A549 (cell line): ENCODE results near the gene WWP2. TPM values are rescaled to one million over a fixed set of nuclear protein-coding genes. Genes with fewer than 3 reads are reported as not detected.

Source experiments
- ATAC-seq, 2 experiments: fragments of 200-7000 bp in 1 of 2; fragments of >200 bp in 1 of 2; cut with Nextera tagmentation in 1 of 2; cut with Tn5 transposase in 1 of 2; 3 replicates each; pipeline versions ENCODE4 v1.8.0 to v1.9.1; 2018 to 2020; ENCODE audit warnings: mild to moderate bottlenecking in 1 of 2, moderate library complexity in 1 of 2
- CTCF ChIA-PET: fragments of 300-600 bp; sonication (Branson Sonifier 250); formaldehyde crosslinking; extraction: SDS; loops from one replicate; lab custom pipeline; 2021; ENCODE audit warnings: antibody characterized with exemption, inconsistent platforms; lab: Yijun Ruan, JAX
- POLR2A ChIA-PET: fragments of 350-600 bp; formaldehyde crosslinking; extraction: SDS; loops from one replicate; lab custom pipeline; 2021; ENCODE audit warnings: antibody characterized with exemption, inconsistent platforms; lab: Yijun Ruan, JAX
- DNase-seq, 2 experiments: peaks; one replicate each; pipeline versions ENCODE4 v3.0.0 to v3.0.0-alpha.2; 2011 to 2016; ENCODE audit warnings: low read depth in 1 of 2, low spot score in 1 of 2
- FAIRE-seq: peaks from 2 replicates; lab custom pipeline; 2011; peaks lifted over from hg19 to GRCh38; lab: Jason Lieb, UNC
- H3K27ac ChIP-seq, 2 experiments: fragments of >200 bp; sonication (Bioruptor Twin); formaldehyde crosslinking; 3 replicates each; pipeline ENCODE4 v1.5.1; 2016 to 2017
- H3K4me1 ChIP-seq: fragments of >200 bp; sonication (Bioruptor Twin); formaldehyde crosslinking; 3 replicates; pipeline ENCODE4 v1.6.1; 2016
- H3K4me2 ChIP-seq: fragments of >200 bp; sonication (Bioruptor Twin); formaldehyde crosslinking; 3 replicates; pipeline ENCODE4 v1.6.1; 2016
- H3K4me3 ChIP-seq: fragments of >200 bp; sonication (Bioruptor Twin); formaldehyde crosslinking; 3 replicates; pipeline ENCODE4 v1.5.1; 2016
- H3K9me3 ChIP-seq: fragments of >200 bp; sonication (Bioruptor Twin); formaldehyde crosslinking; 3 replicates; pipeline ENCODE4 v1.6.1; 2016
- CEBPB ChIP-seq, 2 experiments: fragments of >200 bp in 1 of 2; sonication (Bioruptor Twin) in 1 of 2; formaldehyde crosslinking in 1 of 2; IDR thresholded peaks; 2 replicates each; pipeline ENCODE4 v1.6.1; 2012 to 2016
- CHD4 ChIP-seq: fragments of 200-600 bp; sonication (generic); IDR thresholded peaks from 2 replicates; pipeline ENCODE4 v1.6.1; 2016; ENCODE audit warnings: antibody characterized with exemption, mild to moderate bottlenecking, borderline replicate concordance
- FOXS1 ChIP-seq: fragments of 250-450 bp; sonication (Bioruptor Pico); IDR thresholded peaks from 2 replicates; pipeline ENCODE4 v1.5.0; 2020; ENCODE audit warnings: mild to moderate bottlenecking, moderate library complexity
- GATA3 ChIP-seq: IDR thresholded peaks from 2 replicates; pipeline ENCODE4 v1.6.1; 2012; ENCODE audit warnings: borderline replicate concordance
- HOXB13 ChIP-seq: fragments of 250-450 bp; sonication (Bioruptor Pico); IDR thresholded peaks from 2 replicates; pipeline ENCODE4 v1.5.0; 2020; ENCODE audit warnings: low read depth, mild to moderate bottlenecking, moderate library complexity
- HOXB5 ChIP-seq: fragments of 250-450 bp; sonication (Bioruptor Pico); IDR thresholded peaks from 2 replicates; pipeline ENCODE4 v1.5.0; 2020; ENCODE audit warnings: mild to moderate bottlenecking, moderate library complexity
- KDM1A ChIP-seq: fragments of 200-600 bp; sonication (generic); IDR thresholded peaks from 2 replicates; pipeline ENCODE4 v1.6.1; 2016; ENCODE audit warnings: low read depth, mild to moderate bottlenecking
- KDM5A ChIP-seq: fragments of 200-600 bp; sonication (generic); IDR thresholded peaks from 2 replicates; pipeline ENCODE4 v1.6.1; 2016; ENCODE audit warnings: antibody characterized with exemption, mild to moderate bottlenecking
- MAFK ChIP-seq: fragments of 450-650 bp; IDR thresholded peaks from 2 replicates; pipeline ENCODE4 v1.6.1; 2014; ENCODE audit not compliant: partially characterized antibody
- NFE2L2 ChIP-seq: fragments of 150-350 bp; conservative IDR thresholded peaks from 2 replicates; pipeline ENCODE4 v1.6.1; 2014; ENCODE audit warnings: low read length
- POLR2AphosphoS2 ChIP-seq: conservative IDR thresholded peaks from 2 replicates; pipeline ENCODE4 v1.6.1; 2012; ENCODE audit warnings: low read length, improper control_type of control experiment, inconsistent platforms
- RARB ChIP-seq: fragments of 250-450 bp; sonication (Bioruptor Pico); IDR thresholded peaks from 2 replicates; pipeline ENCODE4 v1.8.0; 2021; ENCODE audit warnings: mild to moderate bottlenecking, moderate library complexity
- RNF2 ChIP-seq: fragments of 200-600 bp; sonication (generic); IDR thresholded peaks from 2 replicates; pipeline ENCODE4 v1.6.1; 2016; ENCODE audit warnings: low read depth, mild to moderate bottlenecking, antibody characterized with exemption, moderate library complexity, borderline replicate concordance
- SMC3 ChIP-seq: fragments of >200 bp; sonication (Bioruptor Twin); formaldehyde crosslinking; IDR thresholded peaks from 3 replicates; pipeline ENCODE4 v1.6.1; 2018; ENCODE audit warnings: inconsistent platforms
- ZFP36 ChIP-seq: fragments of 450-650 bp; IDR thresholded peaks from 2 replicates; pipeline ENCODE4 v1.6.1; 2014; ENCODE audit warnings: borderline replicate concordance; ENCODE audit not compliant: partially characterized antibody
- ZSCAN20 ChIP-seq: fragments of 250-450 bp; sonication (Bioruptor Pico); IDR thresholded peaks from 2 replicates; pipeline ENCODE4 v1.8.0; 2022; ENCODE audit warnings: mild to moderate bottlenecking, moderate library complexity
- WGBS: methylation state at CpG from one replicate; pipeline ENCODE4 v1.1.6; 2017; ENCODE audit errors: missing lambda C conversion rate; 5-methylcytosine and 5-hydroxymethylcytosine counted together
- polyA plus RNA-seq, 4 experiments: library from polyadenylated mRNA; depleted of rRNA in 3 of 4; stranded (reverse); fragments of >200 nt; fragmentation: RNase III in 1 of 4; extraction: RNeasy Plus Mini Kit Qiagen cat#74134 plus additional on column Dnase treatment in 1 of 4; gene quantifications; 2 replicates in 3 of 4; 3 replicates in 1 of 4; pipeline ENCODE4 v1.2.3, GENCODE V29; 2011 to 2017
- TF ChIP-seq, protein P1 (sequence below): fragments of 200-600 bp; sonication (generic); IDR thresholded peaks from 2 replicates; pipeline ENCODE4 v1.6.1; 2016; ENCODE audit warnings: antibody characterized with exemption, mild to moderate bottlenecking, moderate library complexity
- TF ChIP-seq, protein P2 (sequence below): IDR thresholded peaks from 2 replicates; pipeline ENCODE4 v1.6.1; 2012
- TF ChIP-seq, protein P3 (sequence below): fragments of 150-350 bp; IDR thresholded peaks from 2 replicates; pipeline ENCODE4 v1.6.1; 2014; ENCODE audit warnings: low read depth, mild to moderate bottlenecking, low read length
- TF ChIP-seq, protein P4 (sequence below): fragments of 450-650 bp; IDR thresholded peaks from 2 replicates; pipeline ENCODE4 v1.6.1; 2014; ENCODE audit warnings: antibody characterized with exemption

WWP2 gene
- polyA plus RNA-seq, 2 of the 4 experiments (the other 2 are of a cell fraction), result 16.1 to 16.2 TPM

DNA sequence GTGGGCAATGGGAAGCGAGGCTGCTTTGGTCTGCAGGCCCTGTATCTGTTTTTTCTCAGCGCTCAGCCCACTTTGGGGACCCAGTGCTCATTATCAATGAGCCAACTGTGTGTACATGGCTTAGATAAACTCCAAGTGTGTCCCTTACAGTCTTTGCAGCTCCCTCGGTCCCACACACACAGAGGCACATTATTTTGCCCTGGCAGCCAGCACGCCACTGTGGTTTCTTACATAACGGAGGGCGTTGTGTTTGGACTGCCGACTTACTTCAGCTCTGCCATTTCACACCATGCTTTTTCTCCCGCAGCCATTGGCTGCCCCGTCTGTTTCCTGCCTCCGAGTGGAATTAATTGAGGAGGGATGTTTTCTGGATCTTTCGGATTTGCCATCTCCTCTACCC is 132.5 kb downstream of the WWP2 start:
- WGBS, result 79% methylated on average over 11 of the region's 11 CpGs
- TF ChIP-seq FOXS1 (CRISPR knock-in tag) (no peak), ZSCAN20 (CRISPR knock-in tag) (no peak), KDM5A (no peak), POLR2AphosphoS2 (no peak), HOXB13 (no peak), RARB (no peak), ZFP36 (no peak), KDM1A (no peak), CEBPB (IDR thresholded peaks at IDR 0.05) (no peak), HOXB5 (CRISPR knock-in tag) (no peak), RNF2 (no peak)
- TF ChIP-seq, protein P1, sequence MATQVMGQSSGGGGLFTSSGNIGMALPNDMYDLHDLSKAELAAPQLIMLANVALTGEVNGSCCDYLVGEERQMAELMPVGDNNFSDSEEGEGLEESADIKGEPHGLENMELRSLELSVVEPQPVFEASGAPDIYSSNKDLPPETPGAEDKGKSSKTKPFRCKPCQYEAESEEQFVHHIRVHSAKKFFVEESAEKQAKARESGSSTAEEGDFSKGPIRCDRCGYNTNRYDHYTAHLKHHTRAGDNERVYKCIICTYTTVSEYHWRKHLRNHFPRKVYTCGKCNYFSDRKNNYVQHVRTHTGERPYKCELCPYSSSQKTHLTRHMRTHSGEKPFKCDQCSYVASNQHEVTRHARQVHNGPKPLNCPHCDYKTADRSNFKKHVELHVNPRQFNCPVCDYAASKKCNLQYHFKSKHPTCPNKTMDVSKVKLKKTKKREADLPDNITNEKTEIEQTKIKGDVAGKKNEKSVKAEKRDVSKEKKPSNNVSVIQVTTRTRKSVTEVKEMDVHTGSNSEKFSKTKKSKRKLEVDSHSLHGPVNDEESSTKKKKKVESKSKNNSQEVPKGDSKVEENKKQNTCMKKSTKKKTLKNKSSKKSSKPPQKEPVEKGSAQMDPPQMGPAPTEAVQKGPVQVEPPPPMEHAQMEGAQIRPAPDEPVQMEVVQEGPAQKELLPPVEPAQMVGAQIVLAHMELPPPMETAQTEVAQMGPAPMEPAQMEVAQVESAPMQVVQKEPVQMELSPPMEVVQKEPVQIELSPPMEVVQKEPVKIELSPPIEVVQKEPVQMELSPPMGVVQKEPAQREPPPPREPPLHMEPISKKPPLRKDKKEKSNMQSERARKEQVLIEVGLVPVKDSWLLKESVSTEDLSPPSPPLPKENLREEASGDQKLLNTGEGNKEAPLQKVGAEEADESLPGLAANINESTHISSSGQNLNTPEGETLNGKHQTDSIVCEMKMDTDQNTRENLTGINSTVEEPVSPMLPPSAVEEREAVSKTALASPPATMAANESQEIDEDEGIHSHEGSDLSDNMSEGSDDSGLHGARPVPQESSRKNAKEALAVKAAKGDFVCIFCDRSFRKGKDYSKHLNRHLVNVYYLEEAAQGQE, result no peak
- TF ChIP-seq, protein P2, sequence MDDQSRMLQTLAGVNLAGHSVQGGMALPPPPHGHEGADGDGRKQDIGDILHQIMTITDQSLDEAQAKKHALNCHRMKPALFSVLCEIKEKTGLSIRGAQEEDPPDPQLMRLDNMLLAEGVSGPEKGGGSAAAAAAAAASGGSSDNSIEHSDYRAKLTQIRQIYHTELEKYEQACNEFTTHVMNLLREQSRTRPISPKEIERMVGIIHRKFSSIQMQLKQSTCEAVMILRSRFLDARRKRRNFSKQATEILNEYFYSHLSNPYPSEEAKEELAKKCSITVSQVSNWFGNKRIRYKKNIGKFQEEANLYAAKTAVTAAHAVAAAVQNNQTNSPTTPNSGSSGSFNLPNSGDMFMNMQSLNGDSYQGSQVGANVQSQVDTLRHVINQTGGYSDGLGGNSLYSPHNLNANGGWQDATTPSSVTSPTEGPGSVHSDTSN, result no peak
- TF ChIP-seq, protein P3, sequence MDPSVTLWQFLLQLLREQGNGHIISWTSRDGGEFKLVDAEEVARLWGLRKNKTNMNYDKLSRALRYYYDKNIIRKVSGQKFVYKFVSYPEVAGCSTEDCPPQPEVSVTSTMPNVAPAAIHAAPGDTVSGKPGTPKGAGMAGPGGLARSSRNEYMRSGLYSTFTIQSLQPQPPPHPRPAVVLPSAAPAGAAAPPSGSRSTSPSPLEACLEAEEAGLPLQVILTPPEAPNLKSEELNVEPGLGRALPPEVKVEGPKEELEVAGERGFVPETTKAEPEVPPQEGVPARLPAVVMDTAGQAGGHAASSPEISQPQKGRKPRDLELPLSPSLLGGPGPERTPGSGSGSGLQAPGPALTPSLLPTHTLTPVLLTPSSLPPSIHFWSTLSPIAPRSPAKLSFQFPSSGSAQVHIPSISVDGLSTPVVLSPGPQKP, result no peak
- TF ChIP-seq, protein P4, sequence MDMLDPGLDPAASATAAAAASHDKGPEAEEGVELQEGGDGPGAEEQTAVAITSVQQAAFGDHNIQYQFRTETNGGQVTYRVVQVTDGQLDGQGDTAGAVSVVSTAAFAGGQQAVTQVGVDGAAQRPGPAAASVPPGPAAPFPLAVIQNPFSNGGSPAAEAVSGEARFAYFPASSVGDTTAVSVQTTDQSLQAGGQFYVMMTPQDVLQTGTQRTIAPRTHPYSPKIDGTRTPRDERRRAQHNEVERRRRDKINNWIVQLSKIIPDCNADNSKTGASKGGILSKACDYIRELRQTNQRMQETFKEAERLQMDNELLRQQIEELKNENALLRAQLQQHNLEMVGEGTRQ, result no peak
- POLR2A ChIA-PET, result no interaction called here
- DNase-seq, result no peak
- ATAC-seq, result no peak
- Histone ChIP-seq H3K4me1 (no peaks in the 10 kb centered on the region), H3K27ac (no peak overlapping the region), H3K9me3 (no peaks in the 10 kb centered on the region), H3K4me2 (no peak overlapping the region), H3K4me3 (no peak overlapping the region)
- FAIRE-seq, result no peak
- CTCF ChIA-PET, result interaction anchor here (0.6 to 3.4 kb wide), 4 partner anchors 11 to 106 kb away, joined by 3 to 15 read pairs (median 5); no protein-coding TSS in a partner anchor

DNA sequence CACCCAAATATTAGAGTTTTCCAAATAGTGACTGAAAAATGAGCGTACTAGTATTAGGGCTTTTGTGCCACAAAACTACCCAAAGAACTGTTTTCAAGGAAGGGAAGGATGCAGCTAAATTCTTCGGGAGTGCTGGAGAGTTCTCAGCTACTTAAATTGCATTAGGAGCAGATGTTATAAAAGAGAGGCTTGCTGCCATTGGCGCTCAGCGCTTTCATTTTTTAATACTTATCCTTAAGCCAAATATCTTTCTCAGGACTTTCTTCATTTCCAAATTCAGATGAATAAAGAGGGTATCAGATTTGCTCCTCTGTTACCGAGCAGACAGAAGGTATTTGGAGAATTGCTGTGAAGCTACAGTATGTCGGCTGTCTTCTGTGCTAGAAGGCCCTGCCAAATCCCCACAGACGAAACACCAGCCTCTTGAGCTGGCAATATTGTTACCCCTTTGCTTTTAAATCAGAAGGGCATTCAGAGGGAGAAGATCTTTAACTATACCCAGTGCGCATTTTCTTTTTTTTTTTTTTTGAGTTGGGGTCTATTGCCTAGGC is 141.8 kb downstream of the WWP2 start:
- no peak for FAIRE-seq
- Histone ChIP-seq H3K4me1 (no peaks in the 10 kb centered on the region), H3K4me3 (no peak overlapping the region), H3K9me3 (no peaks in the 10 kb centered on the region), H3K27ac (no peak overlapping the region), H3K4me2 (no peak overlapping the region)
- DNase-seq, result no peak
- ChIA-PET CTCF (interaction anchor here (0.8 to 4.9 kb wide), 3 partner anchors 9 to 33 kb away, joined by 3 to 15 read pairs (median 6); no protein-coding TSS in a partner anchor), POLR2A (no interaction called here)
- TF ChIP-seq MAFK, result no peak
- TF ChIP-seq CHD4, result no peak
- TF ChIP-seq CEBPB (IDR thresholded peaks at IDR 0.05), result no peak
- TF ChIP-seq RNF2, result no peak
- no peak for TF ChIP-seq NFE2L2
- TF ChIP-seq SMC3, result no peak
- no peak for TF ChIP-seq GATA3
- WGBS, result 94% methylated on average over 8 of the region's 8 CpGs
- no peak for ATAC-seq
